ENCODE data around the gene LPCAT2.

DNA sequence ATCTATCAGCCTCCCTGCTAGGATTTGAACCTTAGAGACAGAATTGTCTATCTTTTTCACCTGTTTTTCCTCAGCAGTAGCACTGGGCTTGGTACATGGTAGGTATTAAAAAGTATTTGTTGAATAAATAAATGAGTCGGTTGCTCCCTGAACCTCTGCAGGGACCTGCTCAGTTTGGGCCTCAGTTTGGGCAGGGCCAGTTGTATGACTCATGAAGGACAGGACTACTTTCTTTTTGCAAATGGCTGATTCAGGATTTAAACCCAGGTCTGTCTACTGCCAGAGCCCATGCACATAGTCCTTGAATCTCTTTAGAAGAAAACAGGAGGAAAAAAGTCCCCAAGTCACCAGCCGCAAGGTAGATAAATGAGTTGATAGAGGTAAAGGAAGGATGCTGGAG lies 26.8 kb upstream of the LPCAT2 start:
- TF ChIP-seq, protein P1, sequence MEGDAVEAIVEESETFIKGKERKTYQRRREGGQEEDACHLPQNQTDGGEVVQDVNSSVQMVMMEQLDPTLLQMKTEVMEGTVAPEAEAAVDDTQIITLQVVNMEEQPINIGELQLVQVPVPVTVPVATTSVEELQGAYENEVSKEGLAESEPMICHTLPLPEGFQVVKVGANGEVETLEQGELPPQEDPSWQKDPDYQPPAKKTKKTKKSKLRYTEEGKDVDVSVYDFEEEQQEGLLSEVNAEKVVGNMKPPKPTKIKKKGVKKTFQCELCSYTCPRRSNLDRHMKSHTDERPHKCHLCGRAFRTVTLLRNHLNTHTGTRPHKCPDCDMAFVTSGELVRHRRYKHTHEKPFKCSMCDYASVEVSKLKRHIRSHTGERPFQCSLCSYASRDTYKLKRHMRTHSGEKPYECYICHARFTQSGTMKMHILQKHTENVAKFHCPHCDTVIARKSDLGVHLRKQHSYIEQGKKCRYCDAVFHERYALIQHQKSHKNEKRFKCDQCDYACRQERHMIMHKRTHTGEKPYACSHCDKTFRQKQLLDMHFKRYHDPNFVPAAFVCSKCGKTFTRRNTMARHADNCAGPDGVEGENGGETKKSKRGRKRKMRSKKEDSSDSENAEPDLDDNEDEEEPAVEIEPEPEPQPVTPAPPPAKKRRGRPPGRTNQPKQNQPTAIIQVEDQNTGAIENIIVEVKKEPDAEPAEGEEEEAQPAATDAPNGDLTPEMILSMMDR (IDR thresholded peaks at IDR 0.05; ENCODE audit: control extremely low read depth in 1 of 3, insufficient read depth in 1 of 3, low read depth in 1 of 3, low read length in 3 of 3): no peak
- TF ChIP-seq, protein P2, sequence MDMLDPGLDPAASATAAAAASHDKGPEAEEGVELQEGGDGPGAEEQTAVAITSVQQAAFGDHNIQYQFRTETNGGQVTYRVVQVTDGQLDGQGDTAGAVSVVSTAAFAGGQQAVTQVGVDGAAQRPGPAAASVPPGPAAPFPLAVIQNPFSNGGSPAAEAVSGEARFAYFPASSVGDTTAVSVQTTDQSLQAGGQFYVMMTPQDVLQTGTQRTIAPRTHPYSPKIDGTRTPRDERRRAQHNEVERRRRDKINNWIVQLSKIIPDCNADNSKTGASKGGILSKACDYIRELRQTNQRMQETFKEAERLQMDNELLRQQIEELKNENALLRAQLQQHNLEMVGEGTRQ (IDR thresholded peaks at IDR 0.05; ENCODE audit: low read length): no peak
- no peak for TF ChIP-seq RNF2 (IDR thresholded peaks at IDR 0.05; ENCODE audit: borderline replicate concordance, low read depth, low read length, missing control alignments, poor library complexity, severe bottlenecking)
- TF ChIP-seq ASH2L (IDR thresholded peaks at IDR 0.05; ENCODE audit: low read length): no peak
- no peak for TF ChIP-seq TEAD4 (IDR thresholded peaks at IDR 0.05; ENCODE audit: low read depth, low read length)
- TF ChIP-seq, protein P3, sequence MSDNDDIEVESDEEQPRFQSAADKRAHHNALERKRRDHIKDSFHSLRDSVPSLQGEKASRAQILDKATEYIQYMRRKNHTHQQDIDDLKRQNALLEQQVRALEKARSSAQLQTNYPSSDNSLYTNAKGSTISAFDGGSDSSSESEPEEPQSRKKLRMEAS (IDR thresholded peaks at IDR 0.05): no peak
- TF ChIP-seq RAD21 (IDR thresholded peaks at IDR 0.05 in 1 of 2, conservative IDR thresholded peaks at IDR 0.05 in 1 of 2; ENCODE audit: low read depth in 2 of 2, low read length in 2 of 2): no peak
